Stimulated activated CD4-positive, alpha-beta T cell treated with anti-CD3 and anti-CD28 coated beads, Interleukin-4, amount 100 ng/mL, for 4 hours (primary cell): ENCODE data around the gene VOPP1.

ENCODE experiments used
- DNase-seq, 2 experiments: peaks; one replicate each; pipeline ENCODE4 v3.0.0-alpha.2; 2020

The VOPP1 gene

DNA sequence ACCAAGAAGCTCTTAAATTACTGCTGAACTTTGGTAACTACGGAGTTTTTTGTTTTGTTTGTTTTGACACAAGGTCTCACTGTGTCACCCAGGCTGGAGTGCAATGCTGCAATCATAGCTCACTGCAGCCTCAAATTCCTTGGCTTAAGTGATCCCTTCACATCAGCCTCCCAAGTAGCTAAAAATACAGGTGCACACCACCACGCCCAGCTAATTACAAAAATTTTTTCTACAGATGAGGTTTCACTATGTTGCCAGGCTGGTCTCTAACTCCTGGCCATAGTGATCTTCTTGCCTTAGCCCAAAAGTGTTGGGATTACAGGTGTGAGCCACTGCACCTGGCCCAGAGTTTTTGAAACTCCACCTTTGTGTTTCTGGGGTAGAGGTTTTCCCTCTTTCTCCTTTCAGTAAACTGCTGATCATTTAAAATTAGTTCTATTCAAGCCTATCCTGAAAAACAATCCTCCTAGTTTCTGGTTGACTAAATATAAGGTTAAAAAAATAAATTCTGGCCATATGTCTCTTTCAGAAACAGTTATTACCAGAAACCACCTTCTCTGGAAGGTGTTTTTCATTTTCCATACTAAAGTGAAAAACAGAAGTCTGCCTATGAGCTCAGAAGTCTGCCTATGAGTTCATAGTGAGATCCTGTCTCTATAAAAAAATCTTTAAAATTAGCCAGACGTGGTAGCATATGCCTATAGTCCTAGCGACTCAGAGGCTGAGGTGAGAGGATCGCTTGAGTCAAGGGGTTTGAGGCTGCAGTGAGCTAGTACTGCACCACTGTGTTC lies 63.9 kb downstream of the VOPP1 start:
- DNase-seq = no peak

DNA sequence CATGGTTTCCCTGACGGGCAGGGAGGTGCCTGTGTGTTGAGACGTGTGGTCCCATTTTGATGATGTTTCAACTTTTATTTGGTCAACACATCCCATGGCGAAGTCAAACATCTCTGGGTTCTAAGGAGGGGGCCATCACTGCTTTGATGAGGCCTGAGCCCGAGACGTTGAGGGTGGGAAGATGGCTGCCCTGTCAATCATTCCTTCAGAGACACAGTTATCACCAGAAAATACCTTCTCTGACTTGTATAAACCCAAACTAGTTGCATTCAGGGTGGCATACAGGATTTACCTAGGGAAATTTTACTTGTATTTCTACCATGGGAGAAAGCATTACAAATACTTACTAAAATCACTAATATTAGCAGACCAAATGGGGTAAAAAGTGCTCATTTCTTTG lies 64.6 kb downstream of the VOPP1 start:
- DNase-seq = no peak

GRCh38 chr7:55504967-55505658 lies 67.2 kb downstream of the VOPP1 start:
- no peak for DNase-seq

DNA sequence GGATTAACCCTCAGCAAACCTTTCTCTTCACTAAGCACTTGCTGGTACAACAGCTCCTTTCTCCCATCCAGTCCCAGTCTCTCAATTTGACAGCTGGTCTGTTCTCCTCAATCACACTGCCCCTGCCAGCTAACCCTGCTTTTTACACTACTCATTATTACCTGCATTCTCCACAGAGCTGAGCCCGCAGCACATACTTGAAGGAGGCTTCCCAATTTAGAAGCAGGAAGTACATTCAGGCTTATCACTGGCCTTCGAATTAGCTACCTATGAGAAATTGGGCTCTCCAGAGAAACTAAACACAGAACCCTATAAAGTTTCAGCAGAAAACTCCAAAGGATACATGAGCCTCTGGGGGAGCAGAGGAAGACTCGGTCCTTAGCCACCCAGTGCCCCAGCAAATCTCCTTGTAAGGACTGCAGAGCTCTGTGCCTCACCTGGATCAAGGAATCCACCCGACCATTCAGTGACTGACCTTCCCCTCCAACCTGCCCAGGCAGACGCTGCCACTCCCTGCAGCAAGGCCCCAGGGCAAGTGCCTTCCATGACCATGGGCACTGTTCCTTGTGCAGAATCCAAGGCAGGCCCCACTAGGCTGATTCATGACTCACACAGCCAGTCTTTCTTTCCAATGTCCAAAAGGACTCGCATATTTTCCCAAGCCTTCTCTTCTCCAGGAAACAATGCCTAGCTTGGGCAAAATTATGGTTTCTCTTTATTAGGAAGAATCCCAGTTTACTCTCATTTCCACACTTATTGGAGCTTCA lies 68.0 kb downstream of the VOPP1 start:
- DNase-seq = no peak

- DNase-seq = no peak
Observed at GRCh38 chr7:55502858-55503440, 69.4 kb downstream of the VOPP1 start.

GRCh38 chr7:55502124-55502857 lies 70.0 kb downstream of the VOPP1 start:
- no peak for DNase-seq

DNA sequence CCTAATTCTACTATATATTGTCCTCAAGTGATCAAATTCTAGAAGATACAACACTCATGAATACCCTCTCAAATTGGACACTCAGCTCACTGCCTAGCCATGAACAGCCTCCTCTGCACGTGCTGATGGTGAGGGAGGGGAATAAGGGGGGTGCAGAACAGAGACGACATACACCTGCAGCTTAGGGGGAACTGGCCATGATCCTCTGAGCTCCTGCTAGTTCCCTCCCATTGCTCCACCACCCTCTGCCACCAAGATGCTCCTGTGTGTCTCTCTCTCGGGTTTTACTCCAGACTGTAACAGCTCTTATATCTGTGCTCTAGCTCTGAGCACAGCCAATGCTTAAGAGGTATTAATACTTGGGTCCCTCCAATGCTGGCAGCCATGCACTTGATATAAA lies 70.7 kb downstream of the VOPP1 start:
- DNase-seq = no peak

DNA sequence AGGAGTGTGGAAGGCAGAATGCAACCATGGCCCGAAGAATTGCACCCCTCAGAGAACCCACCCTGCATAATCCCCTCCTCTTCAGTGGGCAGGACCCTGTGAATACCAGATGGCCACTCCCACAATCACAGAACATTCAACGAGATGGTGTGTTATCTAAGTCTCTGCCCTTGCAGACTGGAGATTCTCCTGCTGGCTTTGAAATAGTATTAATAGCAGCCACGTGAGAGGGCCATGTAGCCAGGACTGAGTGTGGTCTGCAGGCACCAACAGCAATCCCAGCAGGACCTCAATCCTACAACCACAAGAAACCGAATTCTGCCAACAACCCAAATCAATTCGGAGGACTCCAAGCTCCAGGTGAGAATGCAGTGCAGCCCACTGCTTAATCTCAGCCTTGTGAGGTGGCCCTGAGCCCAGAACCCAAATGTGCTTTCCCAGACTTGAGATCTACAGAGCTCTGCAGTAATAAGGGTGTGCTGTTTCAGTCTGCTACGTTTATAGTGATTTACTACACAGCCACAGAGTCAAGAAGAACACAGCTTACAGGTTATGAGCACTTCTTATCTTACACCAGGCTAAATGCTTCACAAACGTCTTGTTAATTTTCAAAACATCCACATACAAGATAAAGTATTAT lies 72.1 kb downstream of the VOPP1 start:
- no peak for DNase-seq

GRCh38 chr7:55499591-55499990 lies 72.7 kb downstream of the VOPP1 start:
- DNase-seq = no peak

- DNase-seq = no peak
Observed at GRCh38 chr7:55498770-55499169, 73.5 kb downstream of the VOPP1 start.

GRCh38 chr7:55498142-55498541 lies 74.2 kb downstream of the VOPP1 start:
- DNase-seq = no peak

GRCh38 chr7:55497521-55497920 lies 74.8 kb downstream of the VOPP1 start:
- no peak for DNase-seq

DNA sequence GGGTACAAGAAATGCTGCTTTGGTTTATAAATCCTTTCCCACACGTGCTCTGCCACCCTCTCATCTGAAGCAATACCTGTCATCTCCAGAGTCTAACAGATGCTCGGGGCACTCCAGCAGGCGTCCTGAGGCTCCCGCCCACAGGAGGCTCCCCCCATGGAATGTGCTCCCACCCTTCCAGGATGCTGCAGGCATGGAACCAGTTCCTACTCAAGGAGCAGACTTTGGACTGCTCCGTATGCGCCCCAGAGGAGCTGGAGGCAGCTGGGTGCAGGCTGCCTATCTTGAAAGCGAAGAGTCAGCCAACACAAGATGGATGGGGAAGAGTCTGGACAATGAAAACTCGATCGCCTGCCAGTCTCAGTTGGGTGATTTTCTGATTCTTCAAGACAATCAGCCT lies 75.4 kb downstream of the VOPP1 start:
- no peak for DNase-seq

- DNase-seq = no peak
Observed at GRCh38 chr7:55494951-55495350, 77.4 kb downstream of the VOPP1 start.

- no peak for DNase-seq
Observed at GRCh38 chr7:55493408-55493807, 78.9 kb downstream of the VOPP1 start.

DNA sequence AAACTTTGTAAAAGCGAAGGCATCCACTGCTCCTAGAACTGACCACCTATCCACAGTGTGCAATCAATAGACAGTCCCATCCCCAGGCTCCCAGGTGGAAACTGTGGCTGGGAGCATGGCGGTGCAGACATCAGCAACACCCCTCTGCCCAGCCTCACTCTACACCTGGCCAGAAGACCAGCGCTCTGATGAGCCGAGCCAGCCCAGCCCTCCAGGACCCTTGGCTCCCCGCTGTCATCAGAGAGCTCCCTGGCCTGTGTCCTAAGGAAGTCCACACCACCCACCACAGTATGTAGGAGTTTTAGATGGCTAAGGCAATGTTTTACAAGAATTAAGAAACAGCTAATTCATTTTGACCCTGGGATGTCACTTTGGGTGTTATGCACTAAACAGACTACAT lies 81.0 kb downstream of the VOPP1 start:
- DNase-seq = no peak

DNA sequence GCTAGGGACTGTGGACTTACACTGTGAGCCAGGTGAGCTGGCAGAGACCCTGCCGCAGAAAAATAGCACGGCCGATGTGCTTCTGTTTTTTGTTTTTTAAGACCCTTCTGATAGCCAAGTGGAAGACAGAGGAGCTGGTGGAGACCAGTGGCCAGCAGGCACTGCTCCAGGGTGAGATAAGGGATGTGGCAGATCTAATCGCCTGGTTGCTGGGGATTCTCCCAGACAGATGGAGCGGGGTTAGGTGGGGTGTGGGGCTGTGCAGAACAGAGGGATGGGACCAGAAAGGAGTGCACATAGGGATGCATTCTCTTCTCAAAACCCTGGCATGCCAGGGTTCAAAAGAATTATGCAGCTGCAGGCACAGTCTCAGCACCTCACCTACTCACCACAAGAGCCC lies 82.2 kb downstream of the VOPP1 start:
- no peak for DNase-seq

DNA sequence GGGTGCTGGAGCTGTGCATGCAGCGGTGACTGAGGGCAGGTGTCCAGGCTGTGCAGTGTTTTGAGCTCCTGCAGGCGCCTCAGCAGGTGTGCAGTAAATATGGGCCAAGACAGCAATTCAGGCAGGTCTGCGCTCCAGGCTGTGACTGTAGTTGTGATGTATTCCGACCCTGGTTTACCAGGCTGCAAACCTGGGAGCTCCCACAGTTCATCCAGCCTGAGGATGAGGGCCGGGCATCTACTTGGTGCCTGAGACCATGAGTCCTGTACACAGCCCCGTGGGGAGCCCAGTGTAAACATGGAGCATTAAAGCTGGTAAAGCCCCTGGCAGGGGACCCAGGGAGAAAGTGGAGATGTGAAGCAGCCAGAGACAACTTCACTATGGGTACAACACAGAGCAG lies 82.8 kb downstream of the VOPP1 start:
- DNase-seq = no peak

GRCh38 chr7:55488804-55489340 lies 83.4 kb downstream of the VOPP1 start:
- DNase-seq = no peak

DNA sequence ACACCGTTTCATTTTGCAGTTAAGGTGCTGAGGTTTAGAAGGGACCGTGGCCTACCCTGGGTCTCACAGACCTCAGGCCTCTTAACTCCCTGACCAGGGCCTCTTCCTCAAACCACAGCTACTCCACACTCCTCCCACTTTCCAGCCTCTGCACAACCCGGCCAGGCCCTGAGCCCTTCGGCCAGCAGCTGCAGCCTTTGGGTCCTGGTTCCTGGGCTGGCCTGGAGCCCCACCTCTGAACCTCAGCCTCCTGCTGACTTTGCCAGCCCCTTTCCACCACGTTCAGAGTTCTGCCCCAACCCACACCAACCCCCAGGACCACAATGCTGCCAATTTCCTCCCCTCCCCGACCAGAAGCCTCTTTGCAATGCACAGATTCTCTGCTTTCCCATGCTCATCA lies 84.1 kb downstream of the VOPP1 start:
- DNase-seq = no peak

DNA sequence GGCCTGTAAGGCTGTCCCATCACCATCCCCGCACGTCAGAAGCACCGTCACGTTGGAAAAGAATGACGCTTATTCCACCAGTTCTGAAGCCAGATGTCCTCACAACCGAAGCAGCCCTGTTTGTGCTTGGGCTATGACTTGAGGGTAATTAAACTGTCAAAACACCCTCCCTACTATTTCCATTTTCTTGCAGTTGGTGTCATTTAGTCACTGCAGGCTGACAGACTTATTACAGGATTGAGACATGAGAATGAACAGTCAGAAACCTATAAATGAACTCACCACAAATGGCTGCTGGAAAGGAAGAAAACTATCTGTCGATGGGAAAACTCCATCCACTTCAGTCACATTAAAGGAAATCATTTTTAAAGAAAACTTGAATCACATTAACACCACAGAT lies 85.3 kb downstream of the VOPP1 start:
- no peak for DNase-seq

- DNase-seq = no peak
Observed at GRCh38 chr7:55486192-55486590, 86.1 kb downstream of the VOPP1 start.
